ENCODE results near the gene IPO13.

The IPO13 gene

GRCh38 chr1:43946236-43947060 is at the start of gene IPO13:
Gene IPO13, plus strand, starts transcription at chr1:43946950. Its CDS starts 651 bp downstream, at chr1:43947601.
- in situ Hi-C loops (cut with MboI; ENCODE audit: low sequenced_read_pairs) = no loop called here

GRCh38 chr1:43898981-43899380 is 47.8 kb upstream of the IPO13 start:
- in situ Hi-C loops (cut with MboI; ENCODE audit: low sequenced_read_pairs) = no loop called here

GRCh38 chr1:43900386-43900785 is 46.4 kb upstream of the IPO13 start:
- in situ Hi-C loops (cut with MboI; ENCODE audit: low sequenced_read_pairs) = no loop called here

- in situ Hi-C loops (cut with MboI; ENCODE audit: low sequenced_read_pairs) = no loop called here
These were observed 45.4 kb upstream of the IPO13 start for GRCh38 chr1:43901196-43901961.

GRCh38 chr1:43902058-43902831 is 44.5 kb upstream of the IPO13 start:
- in situ Hi-C loops (cut with MboI; ENCODE audit: low sequenced_read_pairs) = no loop called here

- in situ Hi-C loops (cut with MboI; ENCODE audit: low sequenced_read_pairs) = no loop called here
These were observed 41.8 kb upstream of the IPO13 start for GRCh38 chr1:43904660-43905551.

GRCh38 chr1:43908226-43908625 is 38.5 kb upstream of the IPO13 start:
- in situ Hi-C loops (cut with MboI; ENCODE audit: low sequenced_read_pairs) = no loop called here

- in situ Hi-C loops (cut with MboI; ENCODE audit: low sequenced_read_pairs) = no loop called here
These were observed 37.9 kb upstream of the IPO13 start for GRCh38 chr1:43908858-43909257.

GRCh38 chr1:43910343-43910742 is 36.4 kb upstream of the IPO13 start:
- in situ Hi-C loops (cut with MboI; ENCODE audit: low sequenced_read_pairs) = no loop called here

GRCh38 chr1:43912607-43913006 is 34.1 kb upstream of the IPO13 start:
- in situ Hi-C loops (cut with MboI; ENCODE audit: low sequenced_read_pairs) = no loop called here

- in situ Hi-C loops (cut with MboI; ENCODE audit: low sequenced_read_pairs) = no loop called here
These were observed 33.7 kb upstream of the IPO13 start for GRCh38 chr1:43913051-43913501.

- in situ Hi-C loops (cut with MboI; ENCODE audit: low sequenced_read_pairs) = no loop called here
These were observed 32.9 kb upstream of the IPO13 start for GRCh38 chr1:43913666-43914360.

GRCh38 chr1:43914576-43915525 is 31.9 kb upstream of the IPO13 start:
- in situ Hi-C loops (cut with MboI; ENCODE audit: low sequenced_read_pairs) = no loop called here

- in situ Hi-C loops (cut with MboI; ENCODE audit: low sequenced_read_pairs) = loop anchor here (10.0 kb wide), 1 partner anchor 145 kb away; no protein-coding TSS in a partner anchor
These were observed 26.8 kb upstream of the IPO13 start for GRCh38 chr1:43919906-43920305.

GRCh38 chr1:43921022-43921421 is 25.7 kb upstream of the IPO13 start:
- in situ Hi-C loops (cut with MboI; ENCODE audit: low sequenced_read_pairs) = loop anchor here (10.0 kb wide), 1 partner anchor 146 kb away; no protein-coding TSS in a partner anchor

GRCh38 chr1:43924516-43924915 is 22.2 kb upstream of the IPO13 start:
- in situ Hi-C loops (cut with MboI; ENCODE audit: low sequenced_read_pairs) = loop anchor here (10.0 kb wide), 1 partner anchor 150 kb away; no protein-coding TSS in a partner anchor

- in situ Hi-C loops (cut with MboI; ENCODE audit: low sequenced_read_pairs) = loop anchor here (10.0 kb wide), 1 partner anchor 151 kb away; no protein-coding TSS in a partner anchor
These were observed 20.9 kb upstream of the IPO13 start for GRCh38 chr1:43925846-43926245.

Data from HL-60/S4 treated with retinoic acid at 250 ng/mL for 4 days and 3 days (cell line).